AG04449 (cell line): Measurements from ENCODE around the gene SYT3.

Source experiments
- CTCF ChIA-PET: fragments of 350-600 bp; formaldehyde crosslinking; extraction: SDS; loops from one replicate; lab custom pipeline; 2021; ENCODE audit warnings: antibody characterized with exemption; lab: Yijun Ruan, JAX
- POLR2A ChIA-PET: fragments of 400-600, 350-600 bp; formaldehyde crosslinking; extraction: SDS; loops from one replicate; lab custom pipeline; 2020; ENCODE audit warnings: antibody characterized with exemption, inconsistent platforms; lab: Yijun Ruan, JAX
- DNase-seq: peaks from one replicate; pipeline ENCODE4 v3.0.0-alpha.2; 2010; ENCODE audit warnings: low read depth, low spot score
- H3K4me3 ChIP-seq: 2 replicates; pipeline ENCODE4 v1.5.1; 2011; ENCODE audit warnings: low read depth, mild to moderate bottlenecking, control low read depth, low read length
- CTCF ChIP-seq: IDR thresholded peaks from one replicate; pipeline ENCODE4 v1.5.1; 2011; ENCODE audit warnings: mild to moderate bottlenecking, moderate library complexity, low read length, control low read depth, inconsistent platforms; ENCODE audit not compliant: insufficient read depth; ENCODE audit errors: missing control alignments

The SYT3 gene

GRCh38 chr19:50651174-50651573 lies 11.5 kb upstream of the SYT3 start:
- no peak for TF ChIP-seq CTCF
- DNase-seq = no peak
- POLR2A ChIA-PET = no interaction called here
- CTCF ChIA-PET = interaction anchor here (1.0 kb wide), 1 partner anchor 19 kb away, joined by 3 read pairs; no protein-coding TSS in a partner anchor
- no peak overlapping the region for H3K4me3 ChIP-seq

- no peak for DNase-seq
- H3K4me3 ChIP-seq = no peak within 1 kb of the TSS
- ChIA-PET POLR2A (no interaction called here), CTCF (interaction anchor here (1.0 kb wide), 1 partner anchor 20 kb away, joined by 3 read pairs; no protein-coding TSS in a partner anchor)
- TF ChIP-seq CTCF = no peak
Observed at GRCh38 chr19:50649433-50650391, 10.0 kb upstream of the SYT3 start, which contains the start of gene C19orf81. C19orf81 (plus strand) TSS chr19:50649445; CDS start chr19:50649445, 0 bp downstream.

GRCh38 chr19:50648659-50649058 lies 9.0 kb upstream of the SYT3 start:
- no peak overlapping the region for H3K4me3 ChIP-seq
- CTCF ChIA-PET = no interaction called here
- POLR2A ChIA-PET = no interaction called here
- DNase-seq = no peak
- no peak for TF ChIP-seq CTCF

GRCh38 chr19:50647879-50648615 lies 8.4 kb upstream of the SYT3 start:
- CTCF ChIA-PET = no interaction called here
- no peak for TF ChIP-seq CTCF
- no peak for DNase-seq
- no peak overlapping the region for H3K4me3 ChIP-seq
- POLR2A ChIA-PET = no interaction called here

GRCh38 chr19:50646074-50646807 lies 6.6 kb upstream of the SYT3 start:
- ChIA-PET CTCF (no interaction called here), POLR2A (no interaction called here)
- no peak overlapping the region for H3K4me3 ChIP-seq
- no peak for DNase-seq
- no peak for TF ChIP-seq CTCF

- no peak overlapping the region for H3K4me3 ChIP-seq
- ChIA-PET POLR2A (no interaction called here), CTCF (no interaction called here)
- no peak for TF ChIP-seq CTCF
- DNase-seq = no peak
Observed at GRCh38 chr19:50645107-50645506, 5.4 kb upstream of the SYT3 start.
